ENCODE results near the gene ZBTB4. TPM values are rescaled to one million over a fixed set of nuclear protein-coding genes. Genes with fewer than 3 reads are reported as not detected.

ZBTB4 gene
- total RNA-seq, 1 donor from 2014 or later, result 13.6 TPM

- no peak for TF ChIP-seq CTCF (conservative IDR thresholded peaks at IDR 0.05)
- no peak overlapping the region for H3K27ac Mint-ChIP-seq (ENCODE audit: unreplicated experiment)
Observed at GRCh38 chr17:7468290-7468689, 11.1 kb downstream of the ZBTB4 start.

GRCh38 chr17:7467498-7467897 lies 11.9 kb downstream of the ZBTB4 start:
- Mint-ChIP-seq H3K4me3 (peak overlapping the region; percentile 32), H3K36me3 (ENCODE audit: low read depth) (no peaks in the 10 kb centered on the region), H3K9me3 (no peaks in the 10 kb centered on the region), H3K27me3 (ENCODE audit: low read depth) (no peaks in the 10 kb centered on the region), H3K27ac (ENCODE audit: unreplicated experiment) (peak overlapping the region; percentile 27), H3K4me1 (peaks cover 14% of the 10 kb centered on the region)
- DNase-seq (ENCODE audit: low read depth, low spot score), result no peak
- no peak for TF ChIP-seq CTCF (conservative IDR thresholded peaks at IDR 0.05)

More at GRCh38 chr17:7468290-7468689, 11.1 kb downstream of the ZBTB4 start:
- DNase-seq (ENCODE audit: low read depth, low spot score), result no peak
- H3K9me3 Mint-ChIP-seq, result no peaks in the 10 kb centered on the region
- H3K27me3 Mint-ChIP-seq (ENCODE audit: low read depth), result no peaks in the 10 kb centered on the region
- H3K36me3 Mint-ChIP-seq (ENCODE audit: low read depth), result no peaks in the 10 kb centered on the region
- H3K4me3 Mint-ChIP-seq, result no peak overlapping the region
- peaks cover 14% of the 10 kb centered on the region for H3K4me1 Mint-ChIP-seq

- no peaks in the 10 kb centered on the region for H3K27me3 Mint-ChIP-seq (ENCODE audit: low read depth)
- H3K36me3 Mint-ChIP-seq (ENCODE audit: low read depth), result no peaks in the 10 kb centered on the region
- H3K27ac Mint-ChIP-seq (ENCODE audit: unreplicated experiment), result no peak overlapping the region
- no peaks in the 10 kb centered on the region for H3K9me3 Mint-ChIP-seq
- peaks cover 14% of the 10 kb centered on the region for H3K4me1 Mint-ChIP-seq
- no peak for DNase-seq (ENCODE audit: low read depth, low spot score)
- H3K4me3 Mint-ChIP-seq, result no peak overlapping the region
- TF ChIP-seq CTCF (conservative IDR thresholded peaks at IDR 0.05), result no peak
Observed at GRCh38 chr17:7466639-7467341, 12.6 kb downstream of the ZBTB4 start.

GRCh38 chr17:7466318-7466638 lies 13.2 kb downstream of the ZBTB4 start:
- Mint-ChIP-seq H3K4me3 (no peak overlapping the region), H3K4me1 (peaks cover 16% of the 10 kb centered on the region), H3K27me3 (ENCODE audit: low read depth) (no peaks in the 10 kb centered on the region), H3K36me3 (ENCODE audit: low read depth) (no peaks in the 10 kb centered on the region), H3K9me3 (no peaks in the 10 kb centered on the region), H3K27ac (ENCODE audit: unreplicated experiment) (no peak overlapping the region)
- TF ChIP-seq CTCF (conservative IDR thresholded peaks at IDR 0.05), result no peak
- DNase-seq (ENCODE audit: low read depth, low spot score), result no peak

- H3K4me3 Mint-ChIP-seq, result no peak overlapping the region
- H3K9me3 Mint-ChIP-seq, result no peaks in the 10 kb centered on the region
- DNase-seq (ENCODE audit: low read depth, low spot score), result no peak
- H3K4me1 Mint-ChIP-seq, result peaks cover 19% of the 10 kb centered on the region
- no peak for TF ChIP-seq CTCF (conservative IDR thresholded peaks at IDR 0.05)
- H3K27ac Mint-ChIP-seq (ENCODE audit: unreplicated experiment), result no peak overlapping the region
- H3K27me3 Mint-ChIP-seq (ENCODE audit: low read depth), result no peaks in the 10 kb centered on the region
- peaks cover 2% of the 10 kb centered on the region for H3K36me3 Mint-ChIP-seq (ENCODE audit: low read depth)
Observed at GRCh38 chr17:7465597-7466275, 13.7 kb downstream of the ZBTB4 start.

All from neural crest cell (in vitro differentiated cells).